Suprapubic skin (tissue), 4 donors: ENCODE results near the gene NCOA6. TPM values are rescaled to one million over a fixed set of nuclear protein-coding genes. Genes with fewer than 3 reads are reported as not detected.
"Not testable (repeated sequence)": the region's sequence is repeated elsewhere in the genome, so short reads cannot be mapped to it uniquely, and the experiment has no call there.

Source experiments
- DNase-seq, 2 donors: peaks; one replicate each; pipeline ENCODE4 v3.0.0-alpha.2; 2019; ENCODE audit warnings: low spot score in 2 of 2
- H3K27ac ChIP-seq: fragments of 200-600 bp; sonication (generic); one replicate; pipeline ENCODE4 v1.5.1; 2019
- H3K27me3 ChIP-seq: fragments of 200-600 bp; sonication (generic); one replicate; pipeline ENCODE4 v1.5.1; 2019
- H3K36me3 ChIP-seq: fragments of 200-600 bp; sonication (generic); one replicate; pipeline ENCODE4 v1.5.1; 2019
- H3K4me1 ChIP-seq: fragments of 200-600 bp; sonication (generic); one replicate; pipeline ENCODE4 v1.5.1; 2019
- H3K4me3 ChIP-seq: fragments of 200-600 bp; sonication (generic); one replicate; pipeline ENCODE4 v1.5.1; 2019; ENCODE audit warnings: mild to moderate bottlenecking
- H3K9me3 ChIP-seq: fragments of 200-600 bp; sonication (generic); one replicate; pipeline ENCODE4 v1.5.1; 2019
- CTCF ChIP-seq, 2 donors: fragments of 200-600 bp in 1 of 2; fragments of 450-650 bp in 1 of 2; sonication (generic) in 1 of 2; IDR thresholded peaks; one replicate each; pipeline ENCODE4 v1.5.1; 2016 to 2019; ENCODE audit warnings: antibody characterized with exemption in 2 of 2, mild to moderate bottlenecking in 1 of 2, moderate library complexity in 1 of 2
- EP300 ChIP-seq: sonication (generic); formaldehyde crosslinking; IDR thresholded peaks from one replicate; pipeline ENCODE4 v1.6.1; 2017; ENCODE audit warnings: antibody characterized with exemption
- POLR2A ChIP-seq, 2 donors: fragments of 450-650 bp; IDR thresholded peaks; one replicate each; pipeline ENCODE4 v1.6.1; 2017; ENCODE audit warnings: antibody characterized with exemption in 2 of 2, mild to moderate bottlenecking in 2 of 2, moderate library complexity in 2 of 2
- POLR2AphosphoS5 ChIP-seq, 3 donors: sonication (generic); formaldehyde crosslinking; IDR thresholded peaks; one replicate each; pipeline ENCODE4 v1.6.1; 2017; ENCODE audit warnings: antibody characterized with exemption in 3 of 3
- WGBS: methylation state at CpG from one replicate; pipeline ENCODE4 v1.1.5; 2018; 5-methylcytosine and 5-hydroxymethylcytosine counted together
- total RNA-seq, 4 donors: library from RNA; depleted of rRNA; stranded (reverse); fragments of >200 nt; gene quantifications; one replicate each; pipeline ENCODE4 v1.1.0, GENCODE V29; 2016

The NCOA6 gene
- total RNA-seq, 4 donors from 2014 or later: 27.7 to 48.4 (median 40.5) TPM

- H3K4me1 ChIP-seq: peaks cover 8% of the 10 kb centered on the region
- 97% methylated on average over 4 of the region's 4 CpGs for WGBS
- peaks cover 17% of the 10 kb centered on the region for H3K36me3 ChIP-seq
- no peaks in the 10 kb centered on the region for H3K9me3 ChIP-seq
- no peak overlapping the region for H3K4me3 ChIP-seq
- no peaks in the 10 kb centered on the region for H3K27me3 ChIP-seq
- no peak overlapping the region for H3K27ac ChIP-seq
- DNase-seq: no peak
- TF ChIP-seq POLR2AphosphoS5 (IDR thresholded peaks at IDR 0.05): no peak
- TF ChIP-seq POLR2A (IDR thresholded peaks at IDR 0.05): no peak
- no peak for TF ChIP-seq EP300
- TF ChIP-seq CTCF (IDR thresholded peaks at IDR 0.05): no peak
These were observed 32.6 kb downstream of the NCOA6 start for GRCh38 chr20:34792687-34793363.

- Histone ChIP-seq H3K9me3 (no peaks in the 10 kb centered on the region), H3K4me1 (peaks cover 8% of the 10 kb centered on the region), H3K36me3 (peaks cover 19% of the 10 kb centered on the region), H3K4me3 (no peak overlapping the region), H3K27ac (no peak overlapping the region), H3K27me3 (no peaks in the 10 kb centered on the region)
- DNase-seq: no peak
- no peak for TF ChIP-seq CTCF (IDR thresholded peaks at IDR 0.05)
- TF ChIP-seq EP300: no peak
- TF ChIP-seq POLR2AphosphoS5 (IDR thresholded peaks at IDR 0.05): no peak
- TF ChIP-seq POLR2A (IDR thresholded peaks at IDR 0.05): no peak
- 85% methylated on average over 2 of the region's 2 CpGs for WGBS
These were observed 34.0 kb downstream of the NCOA6 start for GRCh38 chr20:34791289-34792020.

- no peaks in the 10 kb centered on the region for H3K9me3 ChIP-seq
- H3K4me1 ChIP-seq: no peaks in the 10 kb centered on the region
- no peak overlapping the region for H3K4me3 ChIP-seq
- peaks cover 27% of the 10 kb centered on the region for H3K36me3 ChIP-seq
- H3K27ac ChIP-seq: no peak overlapping the region
- no peak for DNase-seq
- 86% methylated on average over 4 of the region's 4 CpGs for WGBS
- H3K27me3 ChIP-seq: no peaks in the 10 kb centered on the region
- no peak for TF ChIP-seq EP300
- no peak for TF ChIP-seq POLR2A (IDR thresholded peaks at IDR 0.05)
- no peak for TF ChIP-seq POLR2AphosphoS5 (IDR thresholded peaks at IDR 0.05)
- no peak for TF ChIP-seq CTCF (IDR thresholded peaks at IDR 0.05)
These were observed 44.2 kb downstream of the NCOA6 start for GRCh38 chr20:34781220-34781619.

- H3K36me3 ChIP-seq: peaks cover 36% of the 10 kb centered on the region
- not testable (repeated sequence) for H3K9me3 ChIP-seq, H3K4me1 ChIP-seq, H3K27me3 ChIP-seq, DNase-seq, H3K4me3 ChIP-seq, H3K27ac ChIP-seq
- WGBS: 94% methylated on average over 8 of the region's 8 CpGs
These were observed 45.2 kb downstream of the NCOA6 start for GRCh38 chr20:34780291-34780690.

GRCh38 chr20:34776177-34776576, 49.3 kb downstream of the NCOA6 start:
- TF ChIP-seq POLR2AphosphoS5 (IDR thresholded peaks at IDR 0.05) (no peak), POLR2A (IDR thresholded peaks at IDR 0.05) (no peak), CTCF (IDR thresholded peaks at IDR 0.05) (no peak), EP300 (no peak)
- Histone ChIP-seq H3K27me3 (no peaks in the 10 kb centered on the region), H3K4me3 (no peak overlapping the region), H3K4me1 (peaks cover 23% of the 10 kb centered on the region), H3K9me3 (no peaks in the 10 kb centered on the region), H3K36me3 (peaks cover 51% of the 10 kb centered on the region), H3K27ac (no peak overlapping the region)
- DNase-seq: no peak
- WGBS: 74% methylated on average over 8 of the region's 8 CpGs
